ENCODE results near the gene RBM33.

Gene RBM33

GRCh38 chr7:155702616-155703015 is 58.2 kb downstream of the RBM33 start:
- H3K4me3 ChIP-seq (ENCODE audit: low read depth, low read length): no peak overlapping the region
- DNase-seq (ENCODE audit: low read depth): peak; percentile 33
- TF ChIP-seq, protein P1, sequence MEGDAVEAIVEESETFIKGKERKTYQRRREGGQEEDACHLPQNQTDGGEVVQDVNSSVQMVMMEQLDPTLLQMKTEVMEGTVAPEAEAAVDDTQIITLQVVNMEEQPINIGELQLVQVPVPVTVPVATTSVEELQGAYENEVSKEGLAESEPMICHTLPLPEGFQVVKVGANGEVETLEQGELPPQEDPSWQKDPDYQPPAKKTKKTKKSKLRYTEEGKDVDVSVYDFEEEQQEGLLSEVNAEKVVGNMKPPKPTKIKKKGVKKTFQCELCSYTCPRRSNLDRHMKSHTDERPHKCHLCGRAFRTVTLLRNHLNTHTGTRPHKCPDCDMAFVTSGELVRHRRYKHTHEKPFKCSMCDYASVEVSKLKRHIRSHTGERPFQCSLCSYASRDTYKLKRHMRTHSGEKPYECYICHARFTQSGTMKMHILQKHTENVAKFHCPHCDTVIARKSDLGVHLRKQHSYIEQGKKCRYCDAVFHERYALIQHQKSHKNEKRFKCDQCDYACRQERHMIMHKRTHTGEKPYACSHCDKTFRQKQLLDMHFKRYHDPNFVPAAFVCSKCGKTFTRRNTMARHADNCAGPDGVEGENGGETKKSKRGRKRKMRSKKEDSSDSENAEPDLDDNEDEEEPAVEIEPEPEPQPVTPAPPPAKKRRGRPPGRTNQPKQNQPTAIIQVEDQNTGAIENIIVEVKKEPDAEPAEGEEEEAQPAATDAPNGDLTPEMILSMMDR (IDR thresholded peaks at IDR 0.05; ENCODE audit: low read depth, low read length, missing control alignments): no peak
- in situ Hi-C loops (cut with HindIII; ENCODE audit: low sequenced_read_pairs): no loop called here

GRCh38 chr7:155705623-155706360 is 61.3 kb downstream of the RBM33 start:
- in situ Hi-C loops (cut with HindIII; ENCODE audit: low sequenced_read_pairs): no loop called here
- DNase-seq (ENCODE audit: low read depth): no peak
- TF ChIP-seq, protein P1 (IDR thresholded peaks at IDR 0.05; ENCODE audit: low read depth, low read length, missing control alignments): no peak

GRCh38 chr7:155706376-155706775 is 61.9 kb downstream of the RBM33 start:
- DNase-seq (ENCODE audit: low read depth): no peak
- H3K4me3 ChIP-seq (ENCODE audit: low read depth, low read length): no peak overlapping the region
- in situ Hi-C loops (cut with HindIII; ENCODE audit: low sequenced_read_pairs): no loop called here
- TF ChIP-seq, protein P1 (IDR thresholded peaks at IDR 0.05; ENCODE audit: low read depth, low read length, missing control alignments): no peak

More at GRCh38 chr7:155705623-155706360, 61.3 kb downstream of the RBM33 start:
- H3K4me3 ChIP-seq (ENCODE audit: low read depth, low read length): no peak overlapping the region

DNA sequence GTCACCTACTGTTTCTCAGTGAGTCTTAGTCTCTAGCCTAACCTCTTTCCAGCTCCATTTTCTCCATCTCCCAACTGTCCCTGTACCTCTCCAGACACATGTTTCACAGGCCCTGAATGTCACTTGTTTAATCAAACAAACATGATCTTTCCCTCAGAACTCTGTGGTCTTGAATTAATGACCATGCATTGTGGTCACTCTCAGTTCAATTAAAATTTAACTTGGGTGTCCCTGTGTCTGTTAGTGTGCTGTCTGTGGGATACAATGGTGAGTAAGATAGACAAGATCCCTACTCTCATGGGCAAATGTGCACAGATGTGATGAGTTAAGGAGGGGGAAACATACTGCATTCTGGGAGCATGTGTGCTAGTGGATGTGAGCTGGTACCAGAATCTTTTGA is 65.0 kb downstream of the RBM33 start:
- TF ChIP-seq, protein P1 (IDR thresholded peaks at IDR 0.05; ENCODE audit: low read depth, low read length, missing control alignments): no peak
- DNase-seq (ENCODE audit: low read depth): no peak
- in situ Hi-C loops (cut with HindIII; ENCODE audit: low sequenced_read_pairs): no loop called here

GRCh38 chr7:155710031-155710430 is 65.6 kb downstream of the RBM33 start:
- DNase-seq (ENCODE audit: low read depth): no peak
- in situ Hi-C loops (cut with HindIII; ENCODE audit: low sequenced_read_pairs): no loop called here
- TF ChIP-seq, protein P1 (IDR thresholded peaks at IDR 0.05; ENCODE audit: low read depth, low read length, missing control alignments): no peak
- no peak overlapping the region for H3K4me3 ChIP-seq (ENCODE audit: low read depth, low read length)

More for the DNA sequence above, 65.0 kb downstream of the RBM33 start:
- no peak overlapping the region for H3K4me3 ChIP-seq (ENCODE audit: low read depth, low read length)

GRCh38 chr7:155710530-155710929 is 66.1 kb downstream of the RBM33 start:
- TF ChIP-seq, protein P1 (IDR thresholded peaks at IDR 0.05; ENCODE audit: low read depth, low read length, missing control alignments): no peak
- no peak overlapping the region for H3K4me3 ChIP-seq (ENCODE audit: low read depth, low read length)
- no peak for DNase-seq (ENCODE audit: low read depth)
- in situ Hi-C loops (cut with HindIII; ENCODE audit: low sequenced_read_pairs): no loop called here
